NCI-H1092 (cell line): ENCODE results near the gene PTP4A1.

ENCODE experiments used
- DNase-seq: peaks from one replicate; lab custom pipeline; 2025; lab: John Stamatoyannopoulos, UW

The PTP4A1 gene

DNA sequence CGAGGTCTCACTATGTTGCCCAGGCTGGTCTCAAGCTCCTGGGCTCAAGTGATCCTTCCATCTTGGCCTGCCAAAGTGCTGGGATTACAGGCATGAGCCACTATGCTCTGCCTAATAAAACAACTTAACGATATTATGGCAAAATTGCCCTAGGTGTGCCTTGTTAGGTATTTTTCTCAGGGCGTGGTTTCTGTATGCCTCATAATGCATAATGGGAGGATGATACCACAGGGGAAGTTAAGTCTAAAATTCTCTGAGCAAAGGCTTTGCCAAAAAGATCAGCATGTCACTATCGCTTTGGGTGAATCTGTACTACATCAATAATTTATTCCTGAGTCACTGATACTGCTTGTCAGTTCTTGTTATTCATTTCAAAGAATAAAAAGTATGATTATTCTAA is 15.9 kb upstream of the PTP4A1 start:
- DNase-seq: no peak

DNA sequence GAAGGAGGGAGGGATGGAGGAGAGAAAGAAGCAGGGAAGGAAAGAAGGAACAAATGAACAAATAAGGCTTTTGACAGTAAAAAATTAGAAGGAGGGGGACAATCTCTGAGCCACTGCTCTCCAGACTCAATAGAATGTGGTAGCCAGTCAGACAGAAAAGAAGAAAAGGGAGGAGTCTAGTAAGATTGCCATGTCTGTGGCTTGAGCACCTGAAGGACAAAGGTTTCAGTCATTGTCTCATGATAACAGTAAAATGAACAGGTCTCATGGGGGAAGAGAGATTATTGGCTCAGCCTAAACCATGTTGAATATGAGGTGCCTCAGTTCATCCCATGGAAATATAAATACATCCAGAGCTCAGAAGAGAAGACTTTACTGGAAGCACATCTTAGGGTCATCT is 14.0 kb upstream of the PTP4A1 start:
- no peak for DNase-seq

DNA sequence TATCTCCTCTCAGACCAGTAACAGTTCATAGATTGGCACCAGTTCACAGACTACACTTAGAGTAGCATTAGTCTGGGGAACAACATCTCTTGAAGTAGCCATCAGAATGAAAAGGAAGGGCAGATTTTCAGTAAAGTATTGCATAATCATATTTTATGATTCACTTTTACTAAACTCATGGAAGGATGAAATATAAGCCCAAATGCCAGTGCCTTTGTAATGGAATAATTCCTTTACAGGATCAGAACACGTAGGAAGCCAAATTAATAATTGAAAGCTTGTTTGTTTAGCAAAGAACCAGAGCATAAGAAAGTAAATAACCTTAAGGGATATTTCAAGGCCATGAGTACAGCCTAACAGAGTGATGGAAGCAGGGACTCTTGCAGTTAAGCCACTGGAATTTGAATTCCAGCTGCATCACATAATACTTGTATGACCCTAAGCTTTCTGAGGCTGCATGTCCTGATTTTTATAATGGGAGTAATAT is 11.4 kb upstream of the PTP4A1 start:
- DNase-seq: no peak

DNA sequence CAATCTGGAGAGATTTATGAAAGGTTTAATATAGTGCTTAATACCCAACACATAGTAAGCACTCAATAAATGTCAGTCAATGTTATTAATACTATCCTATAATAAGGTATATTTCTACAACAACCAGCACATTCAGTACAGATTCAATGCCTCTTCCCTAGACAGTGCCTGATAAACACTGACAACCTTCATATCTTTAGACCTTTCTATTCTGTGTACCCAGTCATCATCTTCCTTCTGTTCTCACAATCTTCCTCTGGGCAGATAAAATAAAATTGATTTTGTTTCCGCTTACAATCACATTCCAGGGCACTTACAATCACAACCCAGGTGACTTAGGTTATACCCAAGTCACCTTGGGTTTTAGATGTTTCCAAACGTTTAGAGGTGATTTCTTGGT is 11.0 kb upstream of the PTP4A1 start:
- no peak for DNase-seq

DNA sequence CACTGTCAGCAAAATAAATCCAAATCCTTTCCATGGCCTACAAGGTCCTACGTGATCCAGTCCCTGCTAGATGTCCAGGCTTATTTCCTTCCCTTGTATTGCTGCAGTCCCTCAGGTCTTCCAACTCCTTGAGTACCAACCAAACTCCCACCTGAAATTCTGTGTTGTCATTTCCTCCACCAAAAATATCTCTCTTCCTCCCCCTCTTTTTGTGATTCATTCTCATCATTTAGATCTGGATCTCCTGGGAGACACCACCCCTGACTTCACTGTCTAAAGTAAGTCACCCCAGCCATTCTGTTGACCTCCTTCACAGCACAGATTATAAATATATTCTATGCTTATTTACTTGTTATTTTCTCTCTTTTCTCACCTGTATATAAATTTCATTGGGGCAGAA is 9.0 kb upstream of the PTP4A1 start:
- DNase-seq: no peak

DNA sequence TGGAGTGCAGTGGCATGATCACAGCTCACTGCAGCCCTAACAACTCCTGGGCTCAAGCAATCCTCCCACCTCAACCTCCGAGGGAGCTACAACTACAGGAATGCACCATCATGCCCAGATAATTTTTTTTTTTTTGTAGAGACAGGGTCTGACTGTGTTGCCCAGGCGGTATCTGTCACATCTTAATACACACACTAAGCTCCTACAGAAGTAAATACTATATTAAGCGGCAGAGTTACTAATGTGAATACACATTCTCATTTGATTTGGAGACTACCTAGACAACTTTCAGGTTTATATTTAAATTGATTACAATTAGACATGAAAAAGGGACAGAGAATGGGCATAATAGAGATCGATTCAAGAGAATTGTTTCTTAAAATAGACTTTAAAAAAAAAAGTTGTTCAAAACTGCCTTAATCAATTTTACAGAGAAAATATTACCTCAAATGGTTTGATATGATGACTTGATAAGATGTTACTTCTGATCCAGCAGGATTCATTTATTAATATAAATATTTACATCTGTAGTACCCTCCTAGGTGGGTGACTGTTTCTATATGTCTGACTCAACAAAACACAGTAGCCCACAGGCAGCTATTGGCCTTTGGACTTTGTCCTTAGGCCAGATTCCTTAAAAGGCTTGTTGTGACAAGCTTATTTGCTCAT is 7.1 kb upstream of the PTP4A1 start:
- DNase-seq: no peak

DNA sequence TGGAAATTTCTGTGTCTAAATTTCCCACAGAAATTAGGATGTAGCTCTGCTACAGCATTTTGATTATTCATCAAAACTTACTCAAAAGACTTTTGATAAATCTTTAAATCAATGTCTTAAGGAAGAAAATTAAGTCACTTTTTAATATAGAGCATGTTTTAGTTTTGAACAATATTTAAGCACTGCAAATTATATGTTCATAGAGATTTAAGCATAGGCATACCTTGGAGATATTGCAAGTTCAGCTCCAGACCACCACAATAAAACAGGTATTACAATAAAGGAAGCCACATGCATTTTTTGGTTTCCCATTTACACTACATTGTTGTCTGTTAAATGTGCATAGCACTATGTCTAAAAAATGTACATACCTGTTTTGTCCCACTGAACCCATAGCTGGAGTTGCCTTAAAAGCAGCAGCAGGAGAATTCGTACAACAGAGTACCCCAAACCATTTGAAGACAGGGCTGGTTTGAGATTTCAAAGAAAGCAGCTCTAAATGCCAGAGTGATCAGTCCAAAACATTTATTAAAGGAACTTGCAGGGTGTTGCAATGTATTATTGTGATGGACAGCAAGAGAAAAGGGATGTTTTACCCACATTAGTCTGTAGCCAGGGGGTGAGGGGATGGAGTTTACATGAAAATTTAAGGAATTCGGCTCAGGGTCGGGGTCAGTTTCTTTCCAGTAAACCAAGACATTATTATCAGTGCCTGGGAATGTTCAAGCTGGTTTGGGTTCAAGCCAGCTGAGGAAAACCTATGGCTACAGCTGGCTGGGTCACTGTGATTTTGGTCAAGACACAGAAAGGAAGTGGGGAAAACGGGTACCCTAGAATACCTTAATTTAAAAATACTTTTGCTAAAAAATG is 6.3 kb upstream of the PTP4A1 start:
- DNase-seq: no peak

DNA sequence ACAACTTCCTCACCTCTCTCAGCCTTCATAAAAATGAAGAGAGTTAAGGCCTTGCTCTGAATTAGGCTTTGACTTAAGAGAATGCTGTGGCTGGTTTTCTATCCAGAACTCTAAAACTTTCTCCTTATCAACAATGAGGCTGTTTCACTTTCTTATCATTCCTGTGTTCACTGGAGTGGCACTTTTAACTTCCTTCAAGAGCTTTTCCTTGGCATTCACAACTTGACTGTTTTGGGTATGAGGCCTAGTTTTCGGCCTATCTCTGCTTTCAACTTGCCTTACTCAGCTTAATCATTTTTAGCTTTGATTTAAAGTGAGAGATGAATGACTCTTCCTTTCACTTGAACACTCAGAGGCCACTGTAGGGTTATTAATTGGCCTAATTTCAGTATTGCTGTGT is 4.3 kb upstream of the PTP4A1 start:
- no peak for DNase-seq

DNA sequence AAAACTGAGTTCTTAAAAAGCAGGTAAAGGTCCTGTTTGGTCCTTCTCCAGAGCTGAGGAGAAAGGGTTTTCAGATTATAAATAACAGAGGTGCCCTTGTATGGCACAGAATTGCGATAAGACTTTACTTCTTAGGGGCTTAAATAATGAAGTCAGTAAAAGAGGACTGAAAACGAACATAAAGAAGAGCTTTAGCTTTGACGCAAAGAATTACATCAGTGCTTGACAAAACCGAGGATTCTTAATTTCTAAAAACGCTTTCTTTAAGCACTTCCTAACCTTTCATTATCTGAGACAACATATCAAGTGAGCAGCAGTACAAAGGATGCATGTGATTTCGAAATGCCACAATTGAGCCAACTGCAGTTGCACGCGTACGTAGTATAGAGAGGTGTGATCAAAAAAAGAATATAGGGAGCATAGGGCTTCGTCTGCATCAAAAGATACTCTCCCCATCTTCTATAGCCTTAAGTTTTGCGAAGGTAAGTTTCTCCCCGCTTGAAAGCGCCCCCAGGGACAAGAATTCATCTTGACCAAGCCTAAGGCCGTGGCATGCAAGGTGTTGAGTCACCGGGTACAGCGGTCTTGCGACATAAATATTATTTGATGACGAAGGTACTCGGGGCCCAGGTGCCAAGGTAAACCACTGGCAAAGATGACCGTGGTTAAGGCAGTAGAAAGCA is 778 bp upstream of the PTP4A1 start:
- no peak for DNase-seq

DNA sequence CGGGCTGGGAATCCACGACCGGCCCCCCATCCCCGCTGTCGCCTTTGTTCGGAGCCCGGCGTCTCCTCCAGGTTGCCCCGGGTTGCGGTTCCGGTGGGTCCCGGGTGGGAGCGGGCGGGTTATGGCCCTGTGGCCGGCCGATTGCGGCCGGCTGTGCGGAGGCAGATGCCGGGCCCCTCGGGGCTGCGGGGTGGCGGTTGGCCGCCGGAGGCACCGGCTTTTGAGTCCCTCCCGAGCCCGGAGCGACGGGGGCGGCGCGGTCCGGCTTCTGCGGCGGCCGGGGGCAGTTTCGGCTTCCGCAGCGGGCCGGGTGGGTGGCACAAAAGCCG is 431 bp downstream of the PTP4A1 start:
- DNase-seq: no peak

DNA sequence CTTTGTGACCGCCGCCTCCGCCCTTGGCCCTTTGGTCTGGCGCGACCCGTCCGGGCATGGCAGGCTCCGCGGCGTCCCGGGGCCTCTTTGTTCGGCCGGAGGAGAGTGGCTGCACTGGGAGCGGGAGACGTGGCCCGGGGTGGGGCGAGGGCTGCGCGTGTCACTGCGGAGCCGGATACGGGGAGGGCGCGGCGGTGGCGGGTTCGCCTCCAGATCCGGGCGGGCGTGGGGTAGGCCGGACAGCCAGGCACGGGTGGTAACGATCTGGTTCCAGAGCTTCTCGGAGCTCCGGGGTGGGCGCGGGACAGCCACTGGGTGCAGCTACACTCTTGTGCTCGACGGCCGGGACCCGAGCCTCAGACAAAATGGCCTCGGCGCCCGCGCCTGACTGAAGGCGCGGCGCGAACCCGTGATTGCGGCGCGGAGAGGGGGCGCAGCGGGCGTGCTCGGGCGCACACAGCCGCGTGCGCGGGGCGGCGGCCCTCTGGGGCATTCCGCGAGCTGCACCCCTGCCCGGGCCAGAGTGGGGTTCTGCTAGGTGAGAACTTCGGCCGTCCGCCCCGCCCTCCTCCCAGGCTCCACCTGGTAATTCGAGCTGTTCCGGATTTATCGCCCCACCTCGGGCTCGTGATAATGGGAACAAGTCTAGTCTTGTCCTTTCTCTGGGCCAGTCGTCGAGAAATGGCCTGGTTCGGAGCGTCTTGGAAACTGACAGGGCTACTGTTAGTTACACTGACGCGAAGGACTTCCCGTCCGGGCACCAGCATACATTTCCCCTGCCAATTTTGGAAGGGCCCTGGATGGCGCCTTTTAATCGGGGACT is 1.0 kb downstream of the PTP4A1 start:
- DNase-seq: no peak

DNA sequence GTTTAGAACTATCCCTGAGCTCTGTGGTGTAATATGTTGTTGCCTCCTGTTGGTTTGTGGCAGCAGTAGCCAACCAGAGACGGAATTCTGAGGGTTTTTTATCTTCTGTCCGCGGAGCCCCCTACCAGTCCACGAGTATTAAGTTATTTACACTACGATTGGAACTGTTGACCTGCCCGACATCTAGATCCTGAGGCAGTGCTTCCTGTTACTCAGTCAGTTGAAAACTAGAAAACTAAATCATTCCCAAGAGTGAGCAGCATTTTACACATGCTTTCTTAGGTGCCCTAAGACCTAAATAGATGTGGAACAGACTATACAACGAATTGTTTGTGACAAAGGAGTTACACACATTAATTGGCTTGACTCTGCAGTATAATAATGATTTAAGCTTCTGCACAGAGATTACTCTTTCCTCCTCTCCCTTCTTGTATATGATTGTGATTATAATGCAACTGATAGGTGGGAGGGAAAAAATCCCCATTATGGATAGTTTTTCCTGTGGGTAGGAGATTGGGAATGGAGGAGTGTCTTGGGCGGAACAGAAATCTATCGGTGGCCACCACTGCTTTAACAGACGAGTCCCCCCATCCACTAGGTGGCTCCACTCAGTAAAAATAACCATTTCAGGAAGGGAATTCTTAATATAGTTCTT is 1.7 kb downstream of the PTP4A1 start:
- DNase-seq: no peak

DNA sequence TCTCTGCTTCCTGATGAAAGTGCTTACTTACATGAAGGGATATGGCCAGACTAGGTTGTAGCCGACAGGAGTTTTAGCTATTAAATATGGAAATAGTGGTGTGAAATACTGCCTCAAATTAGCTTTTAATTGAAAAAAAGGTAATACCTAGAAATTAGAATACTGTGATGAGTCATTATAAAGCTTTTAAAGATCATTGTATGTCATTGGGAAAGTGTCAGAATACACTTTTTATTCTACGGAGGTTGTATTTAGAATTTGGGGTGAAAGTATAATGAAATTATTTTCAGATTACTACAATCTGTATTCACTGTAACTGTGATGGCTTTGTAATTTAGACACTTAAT is 2.2 kb downstream of the PTP4A1 start:
- no peak for DNase-seq

DNA sequence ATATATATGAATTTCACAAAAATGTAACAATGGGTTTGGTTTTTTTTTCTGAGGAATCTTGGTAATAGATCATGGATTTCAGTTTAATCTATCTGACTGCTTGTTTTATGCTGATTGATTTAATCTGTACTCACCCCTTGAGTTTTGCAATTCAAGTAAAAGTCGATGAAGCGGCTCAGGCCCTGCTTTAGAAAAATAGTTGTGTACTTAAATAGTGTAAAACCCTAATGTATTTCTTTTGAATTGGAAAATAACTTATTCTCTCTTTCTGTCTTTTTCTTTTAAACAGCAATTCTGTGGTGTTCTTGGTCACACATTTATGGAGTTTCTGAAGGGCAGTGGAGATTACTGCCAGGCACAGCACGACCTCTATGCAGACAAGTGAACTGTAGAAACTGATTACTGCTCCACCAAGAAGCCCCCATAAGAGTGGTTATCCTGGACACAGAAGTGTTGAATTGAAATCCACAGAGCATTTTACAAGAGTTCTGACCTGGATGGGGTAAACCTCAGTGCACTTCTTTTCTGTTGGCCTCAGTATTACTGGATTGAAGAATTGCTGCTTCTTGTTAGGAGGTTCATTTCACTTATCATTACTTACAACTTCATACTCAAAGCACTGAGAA is 4.0 kb downstream of the PTP4A1 start:
- no peak for DNase-seq

DNA sequence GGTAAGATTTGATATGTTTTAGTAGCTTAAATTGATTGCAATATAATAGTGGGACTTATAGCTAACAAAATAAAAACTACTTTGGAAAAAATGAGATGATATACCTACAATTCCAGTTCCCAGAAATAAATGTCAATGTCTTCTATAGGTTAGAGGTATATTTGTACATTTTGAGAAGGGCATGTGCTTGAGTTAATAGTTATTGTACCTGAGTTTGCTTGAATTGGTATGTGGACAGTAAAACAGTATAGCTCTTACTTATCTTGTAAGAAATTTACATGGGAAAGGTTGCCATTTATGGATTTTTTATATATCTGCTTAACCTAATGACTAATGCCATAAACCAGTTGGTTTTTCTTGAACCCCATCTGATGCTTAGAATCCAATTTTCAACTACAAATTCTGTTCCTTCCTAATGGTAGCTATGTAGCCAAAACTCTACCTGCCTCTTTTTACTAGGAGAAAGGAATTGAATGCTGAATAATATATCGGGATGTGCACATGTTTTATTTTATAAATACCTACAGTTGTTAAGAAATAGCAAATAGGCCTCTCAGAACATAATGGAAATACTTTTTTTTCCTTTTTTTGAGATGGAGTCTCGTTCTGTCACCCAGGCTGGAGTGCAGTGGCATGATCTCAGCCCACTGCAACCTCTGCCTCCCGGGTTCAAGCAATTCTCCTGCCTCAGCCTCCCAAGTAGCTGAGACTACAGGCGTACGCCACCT is 4.9 kb downstream of the PTP4A1 start:
- DNase-seq: no peak

DNA sequence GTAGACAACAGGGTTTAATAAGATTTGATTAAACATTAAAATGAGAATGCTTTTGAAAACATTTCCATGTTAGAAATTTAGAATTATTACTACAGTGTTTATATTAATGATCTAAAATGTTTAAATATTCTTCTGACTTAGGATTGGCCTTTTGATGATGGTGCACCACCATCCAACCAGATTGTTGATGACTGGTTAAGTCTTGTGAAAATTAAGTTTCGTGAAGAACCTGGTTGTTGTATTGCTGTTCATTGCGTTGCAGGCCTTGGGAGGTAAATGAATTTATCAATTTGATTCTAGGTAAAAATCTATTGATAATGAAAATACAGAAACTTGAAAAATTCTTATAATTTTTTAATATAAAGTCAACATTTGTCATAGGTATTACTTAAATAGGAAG is 6.5 kb downstream of the PTP4A1 start:
- DNase-seq: no peak

DNA sequence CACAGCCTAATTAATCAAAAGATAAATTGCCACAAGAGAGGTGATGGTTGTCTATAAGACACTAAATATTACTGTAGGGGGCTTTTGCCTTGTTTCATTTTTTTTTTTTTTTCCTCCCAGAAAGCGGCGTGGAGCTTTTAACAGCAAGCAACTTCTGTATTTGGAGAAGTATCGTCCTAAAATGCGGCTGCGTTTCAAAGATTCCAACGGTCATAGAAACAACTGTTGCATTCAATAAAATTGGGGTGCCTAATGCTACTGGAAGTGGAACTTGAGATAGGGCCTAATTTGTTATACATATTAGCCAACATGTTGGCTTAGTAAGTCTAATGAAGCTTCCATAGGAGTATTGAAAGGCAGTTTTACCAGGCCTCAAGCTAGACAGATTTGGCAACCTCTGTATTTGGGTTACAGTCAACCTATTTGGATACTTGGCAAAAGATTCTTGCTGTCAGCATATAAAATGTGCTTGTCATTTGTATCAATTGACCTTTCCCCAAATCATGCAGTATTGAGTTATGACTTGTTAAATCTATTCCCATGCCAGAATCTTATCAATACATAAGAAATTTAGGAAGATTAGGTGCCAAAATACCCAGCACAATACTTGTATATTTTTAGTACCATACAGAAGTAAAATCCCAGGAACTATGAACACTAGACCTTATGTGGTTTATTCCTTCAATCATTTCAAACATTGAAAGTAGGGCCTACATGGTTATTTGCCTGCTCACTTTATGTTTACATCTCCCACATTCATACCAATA is 7.8 kb downstream of the PTP4A1 start:
- DNase-seq: no peak

DNA sequence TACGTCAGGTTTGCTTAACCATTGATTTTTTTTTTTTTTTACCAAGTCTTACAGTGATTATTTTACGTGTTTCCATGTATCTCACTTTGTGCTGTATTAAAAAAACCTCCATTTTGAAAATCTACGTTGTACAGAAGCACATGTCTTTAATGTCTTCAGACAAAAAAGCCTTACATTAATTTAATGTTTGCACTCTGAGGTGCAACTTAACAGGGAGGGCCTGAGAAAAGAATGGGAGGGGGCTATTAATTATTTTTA is 8.4 kb downstream of the PTP4A1 start:
- DNase-seq: no peak

DNA sequence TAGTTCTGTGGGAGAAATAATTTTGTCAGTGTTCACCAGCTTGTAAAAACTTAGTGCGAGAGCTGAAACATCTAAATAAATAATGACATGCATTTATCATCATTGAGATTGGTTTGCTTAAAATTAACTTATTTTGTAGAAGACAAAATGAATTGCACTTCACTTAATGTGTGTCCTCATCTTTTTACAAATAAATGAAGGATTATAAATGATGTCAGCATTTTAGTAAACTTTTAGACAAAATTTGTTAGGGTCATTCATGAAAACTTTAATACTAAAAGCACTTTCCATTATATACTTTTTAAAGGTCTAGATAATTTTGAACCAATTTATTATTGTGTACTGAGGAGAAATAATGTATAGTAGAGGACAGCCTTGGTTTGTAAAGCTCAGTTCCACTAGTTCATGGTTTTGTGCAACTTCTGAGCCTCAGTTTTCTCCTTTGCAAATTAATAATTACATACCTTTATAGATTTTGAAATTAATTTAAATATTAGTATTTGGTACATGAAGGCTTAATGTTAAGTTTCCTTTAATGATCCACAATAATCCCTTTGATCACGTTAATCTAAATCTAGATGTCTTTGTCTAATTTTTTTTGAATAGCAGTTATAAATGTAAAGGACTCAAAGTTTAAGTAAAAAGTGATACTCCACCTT is 9.2 kb downstream of the PTP4A1 start:
- DNase-seq: no peak
